Large intestine (tissue), 3 donors: Measurements from ENCODE around the gene ST8SIA3. TPM values are rescaled to one million over a fixed set of nuclear protein-coding genes. Genes with fewer than 3 reads are reported as not detected.
A peak's percentile ranks its signal among the peaks of the same experiment; 100 is the strongest.

Source experiments
- DNase-seq, 2 donors: peaks; one replicate each; pipeline versions ENCODE4 v3.0.0 to v3.0.0-alpha.2; 2013
- H3K27ac ChIP-seq: one replicate; pipeline ENCODE4 v1.5.1; 2013; ENCODE audit warnings: low read length
- H3K27me3 ChIP-seq: 2 replicates; pipeline ENCODE4 v1.6.1; 2013; ENCODE audit warnings: low read length; ENCODE audit not compliant: control insufficient read depth, insufficient read depth
- H3K36me3 ChIP-seq: 2 replicates; pipeline ENCODE4 v1.6.1; 2013; ENCODE audit warnings: low read length; ENCODE audit not compliant: control insufficient read depth, insufficient read depth
- H3K4me1 ChIP-seq: one replicate; pipeline ENCODE4 v1.6.1; 2013; ENCODE audit warnings: low read length; ENCODE audit not compliant: control insufficient read depth, insufficient read depth
- H3K4me3 ChIP-seq: one replicate; pipeline ENCODE4 v1.5.1; 2013; ENCODE audit warnings: low read length
- H3K9me3 ChIP-seq: one replicate; pipeline ENCODE4 v1.6.1; 2013; ENCODE audit warnings: mild to moderate bottlenecking, low read depth, low read length, moderate library complexity; ENCODE audit not compliant: control insufficient read depth
- WGBS: methylation state at CpG from one replicate; pipeline ENCODE4 v1.1.5; 2013; ENCODE audit warnings: low lambda C conversion rate; ENCODE audit not compliant: insufficient coverage; 5-methylcytosine and 5-hydroxymethylcytosine counted together
- polyA plus RNA-seq: library from polyadenylated mRNA; unstranded; fragments of 120-200 nt; gene quantifications from one replicate; pipeline ENCODE4 v1.2.1, GENCODE V29; 2013

Gene ST8SIA3
- polyA plus RNA-seq, 1 donor = 2.6 TPM

- no CpG with 5 or more reads among the region's 5 CpGs for WGBS
These were observed 18.4 kb upstream of the ST8SIA3 start for GRCh38 chr18:57333940-57334339.

GRCh38 chr18:57334383-57334782 lies 18.0 kb upstream of the ST8SIA3 start:
- no peaks in the 10 kb centered on the region for H3K9me3 ChIP-seq
- no peaks in the 10 kb centered on the region for H3K36me3 ChIP-seq
- DNase-seq = no peak
- WGBS = no CpG with 5 or more reads among the region's 6 CpGs
- peaks cover 12% of the 10 kb centered on the region for H3K27me3 ChIP-seq
- H3K4me3 ChIP-seq = no peak overlapping the region
- H3K4me1 ChIP-seq = no peaks in the 10 kb centered on the region
- no peak overlapping the region for H3K27ac ChIP-seq

More at GRCh38 chr18:57333940-57334339, 18.4 kb upstream of the ST8SIA3 start:
- no peak overlapping the region for H3K4me3 ChIP-seq
- H3K27me3 ChIP-seq = peaks cover 11% of the 10 kb centered on the region
- H3K36me3 ChIP-seq = no peaks in the 10 kb centered on the region
- no peak for DNase-seq
- no peak overlapping the region for H3K27ac ChIP-seq
- H3K9me3 ChIP-seq = no peaks in the 10 kb centered on the region
- H3K4me1 ChIP-seq = no peaks in the 10 kb centered on the region

GRCh38 chr18:57336343-57336742 lies 16.0 kb upstream of the ST8SIA3 start:
- no peak for DNase-seq
- Histone ChIP-seq H3K27me3 (peaks cover 13% of the 10 kb centered on the region), H3K36me3 (no peaks in the 10 kb centered on the region), H3K9me3 (no peaks in the 10 kb centered on the region), H3K27ac (no peak overlapping the region), H3K4me3 (no peak overlapping the region), H3K4me1 (no peaks in the 10 kb centered on the region)
- no CpG with 5 or more reads among the region's 2 CpGs for WGBS

- H3K4me1 ChIP-seq = no peaks in the 10 kb centered on the region
These were observed 14.5 kb upstream of the ST8SIA3 start for GRCh38 chr18:57337890-57338289.

GRCh38 chr18:57343833-57344232 lies 8.5 kb upstream of the ST8SIA3 start:
- Histone ChIP-seq H3K36me3 (no peaks in the 10 kb centered on the region), H3K27ac (no peak overlapping the region), H3K4me3 (no peak overlapping the region), H3K4me1 (no peaks in the 10 kb centered on the region), H3K9me3 (no peaks in the 10 kb centered on the region), H3K27me3 (peaks cover 31% of the 10 kb centered on the region)
- WGBS = no CpG with 5 or more reads among the region's 1 CpG
- DNase-seq = no peak

More at GRCh38 chr18:57337890-57338289, 14.5 kb upstream of the ST8SIA3 start:
- Histone ChIP-seq H3K9me3 (no peaks in the 10 kb centered on the region), H3K27ac (no peak overlapping the region), H3K27me3 (peaks cover 13% of the 10 kb centered on the region), H3K36me3 (no peaks in the 10 kb centered on the region), H3K4me3 (no peak overlapping the region)
- no peak for DNase-seq
- 100% methylated on average over 3 of the region's 4 CpGs for WGBS

- no peaks in the 10 kb centered on the region for H3K36me3 ChIP-seq
- H3K27me3 ChIP-seq = peaks cover 44% of the 10 kb centered on the region
- WGBS = no CpG with 5 or more reads among the region's 2 CpGs
- H3K4me3 ChIP-seq = no peak overlapping the region
- no peaks in the 10 kb centered on the region for H3K4me1 ChIP-seq
- no peak overlapping the region for H3K27ac ChIP-seq
- DNase-seq = no peak
- H3K9me3 ChIP-seq = no peaks in the 10 kb centered on the region
These were observed 5.5 kb upstream of the ST8SIA3 start for GRCh38 chr18:57346876-57347275.

GRCh38 chr18:57347784-57348183 lies 4.6 kb upstream of the ST8SIA3 start:
- no peaks in the 10 kb centered on the region for H3K36me3 ChIP-seq
- no peak overlapping the region for H3K27ac ChIP-seq
- no peaks in the 10 kb centered on the region for H3K9me3 ChIP-seq
- no peak overlapping the region for H3K4me3 ChIP-seq
- WGBS = no CpG with 5 or more reads among the region's 11 CpGs
- no peak for DNase-seq
- H3K4me1 ChIP-seq = no peaks in the 10 kb centered on the region
- H3K27me3 ChIP-seq = peaks cover 51% of the 10 kb centered on the region

GRCh38 chr18:57352761-57353136 lies 392 bp downstream of the ST8SIA3 start:
- WGBS = no CpG with 5 or more reads among the region's 23 CpGs
- DNase-seq = peak in 1 of 2 donors; percentile 16
- Histone ChIP-seq H3K27me3 (peaks cover 49% of the 10 kb centered on the region), H3K4me3 (peak overlapping the region; percentile 7), H3K36me3 (no peaks in the 10 kb centered on the region), H3K9me3 (no peaks in the 10 kb centered on the region), H3K27ac (no peak overlapping the region), H3K4me1 (peaks cover 2% of the 10 kb centered on the region)

- no peak overlapping the region for H3K27ac ChIP-seq
- no peaks in the 10 kb centered on the region for H3K36me3 ChIP-seq
- H3K27me3 ChIP-seq = peaks cover 44% of the 10 kb centered on the region
- no peaks in the 10 kb centered on the region for H3K9me3 ChIP-seq
- 0% methylated on average over 3 of the region's 61 CpGs for WGBS
- peak overlapping the region; percentile 15 for H3K4me3 ChIP-seq
- DNase-seq = peak in 1 of 2 donors; percentile 1
- H3K4me1 ChIP-seq = peaks cover 2% of the 10 kb centered on the region
These were observed 981 bp downstream of the ST8SIA3 start for GRCh38 chr18:57353137-57353939.

GRCh38 chr18:57353940-57354461 lies 1.6 kb downstream of the ST8SIA3 start:
- WGBS = no CpG with 5 or more reads among the region's 37 CpGs
- Histone ChIP-seq H3K27me3 (peaks cover 49% of the 10 kb centered on the region), H3K4me3 (peak overlapping the region; percentile 15), H3K27ac (no peak overlapping the region), H3K36me3 (no peaks in the 10 kb centered on the region), H3K9me3 (no peaks in the 10 kb centered on the region), H3K4me1 (peaks cover 2% of the 10 kb centered on the region)
- DNase-seq = peak; percentile 10 to 63
